GM12891 (cell line): ENCODE measurements around the gene ENGASE.

Experiments used
- POLR2AphosphoS5 ChIP-seq: IDR thresholded peaks from 2 replicates; pipeline ENCODE4 v1.6.1; 2011; ENCODE audit warnings: low read depth, low read length, control low read depth
- POU2F2 ChIP-seq: IDR thresholded peaks from 2 replicates; pipeline ENCODE4 v1.6.1; 2011; ENCODE audit warnings: low read depth, mild to moderate bottlenecking, control low read depth, low read length, moderate library complexity
- SPI1 ChIP-seq: IDR thresholded peaks from 2 replicates; pipeline ENCODE4 v1.6.1; 2011; ENCODE audit warnings: low read depth, low read length, control low read depth

DNA sequence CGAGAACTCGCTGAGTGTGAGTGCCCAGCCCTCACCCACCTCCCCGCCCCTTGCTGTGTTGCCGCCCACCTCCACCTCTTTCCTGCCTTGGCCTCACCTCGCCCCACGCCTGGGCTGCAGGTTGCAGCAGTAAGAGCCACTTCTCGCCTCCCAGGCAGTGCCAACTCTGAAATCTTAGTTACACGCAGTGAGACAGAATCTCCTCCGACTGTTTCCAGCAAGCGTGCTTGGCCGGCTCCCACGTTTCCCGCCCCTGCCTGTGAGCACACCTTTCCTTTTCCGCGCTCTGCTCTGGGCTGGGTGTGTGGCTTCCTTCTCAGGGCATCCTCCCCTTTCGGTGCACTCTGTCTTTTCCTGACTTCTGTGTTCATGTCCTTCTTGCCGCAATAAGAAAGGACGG, 5.7 kb downstream of the ENGASE start:
- no peak for TF ChIP-seq SPI1
- no peak for TF ChIP-seq POU2F2
- TF ChIP-seq POLR2AphosphoS5: no peak
